Measurements from ENCODE around the gene SOX9.

Gene SOX9

DNA sequence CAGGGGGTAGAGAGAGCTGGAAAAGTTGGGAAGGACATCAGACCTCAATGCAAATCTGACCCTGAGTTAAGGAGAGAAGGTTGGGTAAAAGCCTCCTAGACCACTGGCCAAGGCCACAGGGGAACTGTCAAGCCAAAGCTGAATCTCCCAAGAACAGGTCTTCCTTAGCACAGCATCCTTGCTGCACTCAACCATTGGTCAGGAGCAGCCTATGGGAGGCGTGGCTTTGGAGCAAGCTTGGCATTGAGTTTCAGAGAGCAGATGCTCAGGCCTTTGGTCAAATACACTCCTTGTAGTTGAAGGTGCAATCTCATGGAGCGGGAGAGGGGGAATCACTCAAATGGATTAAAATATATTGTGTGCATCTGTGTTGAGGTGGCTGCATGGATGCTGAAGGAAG lies 21.8 kb downstream of the SOX9 start:
- DNase-seq (ENCODE audit: low spot score), result no peak
- no peak for TF ChIP-seq CTCF (IDR thresholded peaks at IDR 0.05; ENCODE audit: extremely low read depth, missing control alignments)

DNA sequence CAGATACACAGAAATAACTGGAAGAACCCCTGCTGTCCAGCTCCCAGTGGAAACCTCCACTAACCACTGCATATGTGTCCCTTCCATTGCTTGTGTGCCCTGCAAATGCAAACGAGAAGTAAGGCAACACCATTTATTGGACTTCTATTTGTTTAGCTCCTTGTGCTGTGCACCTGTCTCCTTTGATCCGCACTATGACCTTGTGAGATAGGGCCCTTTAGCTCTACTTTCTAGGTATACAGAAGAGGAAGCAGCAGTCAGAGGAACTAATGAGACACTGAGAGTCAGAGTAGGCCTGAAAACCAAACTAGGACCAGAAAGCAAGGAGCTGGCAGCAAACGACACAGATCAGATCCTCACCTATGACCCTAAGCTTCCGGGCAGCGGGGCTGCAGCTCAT lies 22.4 kb downstream of the SOX9 start:
- no peak for TF ChIP-seq CTCF (IDR thresholded peaks at IDR 0.05; ENCODE audit: extremely low read depth, missing control alignments)
- DNase-seq (ENCODE audit: low spot score), result no peak

DNA sequence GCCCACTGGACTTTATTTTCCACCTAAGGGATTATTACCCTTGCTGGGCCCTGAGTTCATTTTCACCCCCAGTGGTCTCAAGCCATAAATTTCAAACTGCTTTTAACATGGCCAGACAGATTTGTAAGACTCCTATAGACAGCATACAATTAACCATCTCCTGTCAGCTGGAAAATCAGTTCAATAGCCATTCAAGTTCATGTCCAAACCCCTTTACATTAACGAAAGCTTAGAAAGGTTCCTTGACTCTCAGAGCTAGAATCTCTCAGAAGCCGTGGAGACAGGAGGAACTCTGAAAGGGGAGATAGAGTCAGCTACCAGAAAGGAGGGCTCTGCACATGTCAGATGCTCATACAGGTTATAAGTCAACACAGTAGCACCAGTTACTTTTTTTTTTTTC lies 23.3 kb downstream of the SOX9 start:
- no peak for TF ChIP-seq CTCF (IDR thresholded peaks at IDR 0.05; ENCODE audit: extremely low read depth, missing control alignments)
- DNase-seq (ENCODE audit: low spot score), result no peak

- TF ChIP-seq CTCF (IDR thresholded peaks at IDR 0.05; ENCODE audit: extremely low read depth, missing control alignments), result no peak
- no peak for DNase-seq (ENCODE audit: low spot score)
Measured at GRCh38 chr17:72145562-72145961, 24.7 kb downstream of the SOX9 start.

- no peak for TF ChIP-seq CTCF (IDR thresholded peaks at IDR 0.05; ENCODE audit: extremely low read depth, missing control alignments)
- DNase-seq (ENCODE audit: low spot score), result no peak
Measured at GRCh38 chr17:72145962-72146361, 25.1 kb downstream of the SOX9 start.

- no peak for DNase-seq (ENCODE audit: low spot score)
- no peak for TF ChIP-seq CTCF (IDR thresholded peaks at IDR 0.05; ENCODE audit: extremely low read depth, missing control alignments)
Measured at GRCh38 chr17:72146371-72146770, 25.6 kb downstream of the SOX9 start.

- TF ChIP-seq CTCF (IDR thresholded peaks at IDR 0.05; ENCODE audit: extremely low read depth, missing control alignments), result no peak
- no peak for DNase-seq (ENCODE audit: low spot score)
Measured at GRCh38 chr17:72150632-72151460, 30.0 kb downstream of the SOX9 start.

Measured in GM20000 (cell line).